ENCODE results near the gene ANKEF1. TPM values are rescaled to one million over a fixed set of nuclear protein-coding genes. Genes with fewer than 3 reads are reported as not detected.

ANKEF1 gene
- polyA plus RNA-seq, 1 donor (not counting 4 experiments of a cell fraction or from before 2014, with no cell fraction given) = 12.4 TPM

- no peak overlapping the region for H3K4me3 ChIP-seq (ENCODE audit: control insufficient read depth in 2 of 3, extremely low read depth in 1 of 3, insufficient read depth in 2 of 3, low read depth in 1 of 3, low read length in 3 of 3)
- H3K9me3 ChIP-seq (ENCODE audit: control insufficient read depth, low read depth, low read length) = no peaks in the 10 kb centered on the region
- no peak overlapping the region for H3K4me2 ChIP-seq (ENCODE audit: control insufficient read depth, extremely low read depth, insufficient read depth, low read depth, low read length)
- H3K79me2 ChIP-seq (ENCODE audit: control insufficient read depth, insufficient read depth, low read length) = no peaks in the 10 kb centered on the region
- H4K20me1 ChIP-seq (ENCODE audit: control insufficient read depth, extremely low read depth, insufficient read depth, low read length) = no peaks in the 10 kb centered on the region
- no peak overlapping the region for H3K9ac ChIP-seq (ENCODE audit: control insufficient read depth, extremely low read depth, insufficient read depth, low read length)
- no peaks in the 10 kb centered on the region for H3K36me3 ChIP-seq (ENCODE audit: control insufficient read depth in 2 of 2, extremely low read depth in 1 of 2, insufficient read depth in 2 of 2, low read length in 2 of 2)
- no peak for FAIRE-seq
- no peaks in the 10 kb centered on the region for H3K4me1 ChIP-seq (ENCODE audit: control insufficient read depth, extremely low read depth, insufficient read depth, low read length)
- H3K27ac ChIP-seq (ENCODE audit: control insufficient read depth, insufficient read depth, low read length) = no peak overlapping the region
- TF ChIP-seq EZH2 (IDR thresholded peaks at IDR 0.05; ENCODE audit: low read length) (no peak), CTCF (optimal IDR thresholded peaks at IDR 0.05 in 1 of 3, IDR thresholded peaks at IDR 0.05 in 1 of 3, conservative IDR thresholded peaks at IDR 0.05 in 1 of 3; ENCODE audit: extremely low read depth in 1 of 3, insufficient read depth in 2 of 3, low read length in 3 of 3) (no peak)
- dilution Hi-C loops (cut with MboI; ENCODE audit: extremely low pct_ligation_motif_present, low sequenced_read_pairs) = loop anchor here (25.0 kb wide), 1 partner anchor 88 kb away; no protein-coding TSS in a partner anchor
- H3K27me3 ChIP-seq (ENCODE audit: control insufficient read depth, extremely low read depth, insufficient read depth, low read length) = no peaks in the 10 kb centered on the region
- no peak for DNase-seq (ENCODE audit: low read depth, low spot score)
- no peaks in the 10 kb centered on the region for H3K9me1 ChIP-seq (ENCODE audit: control insufficient read depth, extremely low read depth, insufficient read depth, low read length)
- H2AFZ ChIP-seq (ENCODE audit: control insufficient read depth, low read length) = no peak overlapping the region
These were observed 35.1 kb upstream of the ANKEF1 start for GRCh38 chr20:9999645-10000044.

GRCh38 chr20:10002866-10003265, 31.9 kb upstream of the ANKEF1 start:
- DNase-seq (ENCODE audit: low read depth, low spot score) (no peak), FAIRE-seq (no peak)
- Histone ChIP-seq H3K9me3 (ENCODE audit: control insufficient read depth, low read depth, low read length) (no peaks in the 10 kb centered on the region), H3K4me2 (ENCODE audit: control insufficient read depth, extremely low read depth, insufficient read depth, low read depth, low read length) (no peak overlapping the region), H3K4me1 (ENCODE audit: control insufficient read depth, extremely low read depth, insufficient read depth, low read length) (no peaks in the 10 kb centered on the region), H3K27me3 (ENCODE audit: control insufficient read depth, extremely low read depth, insufficient read depth, low read length) (no peaks in the 10 kb centered on the region), H3K36me3 (ENCODE audit: control insufficient read depth in 2 of 2, extremely low read depth in 1 of 2, insufficient read depth in 2 of 2, low read length in 2 of 2) (no peaks in the 10 kb centered on the region), H3K79me2 (ENCODE audit: control insufficient read depth, insufficient read depth, low read length) (no peaks in the 10 kb centered on the region), H3K4me3 (ENCODE audit: control insufficient read depth in 2 of 3, extremely low read depth in 1 of 3, insufficient read depth in 2 of 3, low read depth in 1 of 3, low read length in 3 of 3) (no peak overlapping the region), H3K27ac (ENCODE audit: control insufficient read depth, insufficient read depth, low read length) (no peak overlapping the region), H4K20me1 (ENCODE audit: control insufficient read depth, extremely low read depth, insufficient read depth, low read length) (no peaks in the 10 kb centered on the region), H3K9me1 (ENCODE audit: control insufficient read depth, extremely low read depth, insufficient read depth, low read length) (no peaks in the 10 kb centered on the region), H2AFZ (ENCODE audit: control insufficient read depth, low read length) (no peak overlapping the region), H3K9ac (ENCODE audit: control insufficient read depth, extremely low read depth, insufficient read depth, low read length) (no peak overlapping the region)
- no peak for TF ChIP-seq EZH2 (IDR thresholded peaks at IDR 0.05; ENCODE audit: low read length)
- no peak for TF ChIP-seq CTCF (optimal IDR thresholded peaks at IDR 0.05 in 1 of 3, IDR thresholded peaks at IDR 0.05 in 1 of 3, conservative IDR thresholded peaks at IDR 0.05 in 1 of 3; ENCODE audit: extremely low read depth in 1 of 3, insufficient read depth in 2 of 3, low read length in 3 of 3)
- dilution Hi-C loops (cut with MboI; ENCODE audit: extremely low pct_ligation_motif_present, low sequenced_read_pairs) = no loop called here

Data from keratinocyte (primary cell).